EL (cell line): ENCODE data around the gene NYAP1.

Source experiments
- DNase-seq: peaks from one replicate; pipeline ENCODE4 v3.0.0-alpha.2; 2016

NYAP1 gene

GRCh38 chr7:100464210-100464660 lies 19.5 kb upstream of the NYAP1 start, which contains the start of gene SPACDR:
Gene SPACDR, minus strand, starts transcription at chr7:100464260. Its CDS starts 235 bp downstream, at chr7:100464025.
- DNase-seq, result peak; percentile 58

- no peak for DNase-seq
These were observed 18.9 kb upstream of the NYAP1 start for GRCh38 chr7:100464791-100465190.

DNA sequence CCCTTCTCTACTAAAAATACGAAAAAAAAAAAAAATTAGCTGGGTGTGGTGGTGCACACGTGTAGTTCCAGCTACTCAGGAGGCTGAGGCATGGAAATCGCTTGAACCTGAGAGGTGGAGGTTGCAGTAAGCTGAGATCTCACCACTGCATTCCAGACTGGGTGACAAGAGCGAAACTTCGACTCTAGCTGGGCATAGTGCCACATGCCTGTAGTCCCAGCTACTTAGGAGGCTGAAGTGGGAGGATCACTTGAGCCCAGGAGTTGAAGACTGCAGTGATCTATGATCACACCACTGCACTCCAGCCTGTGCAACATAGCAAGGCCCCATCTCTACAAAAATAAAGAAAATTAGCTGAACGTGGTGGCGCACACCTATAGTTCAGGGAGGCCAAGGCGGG lies 18.4 kb upstream of the NYAP1 start:
- DNase-seq, result peak; percentile 43

GRCh38 chr7:100465702-100466311 lies 17.9 kb upstream of the NYAP1 start:
- peak; percentile 81 for DNase-seq

- DNase-seq, result no peak
These were observed 16.8 kb upstream of the NYAP1 start for GRCh38 chr7:100466653-100467605.

- DNase-seq, result no peak
These were observed 15.9 kb upstream of the NYAP1 start for GRCh38 chr7:100467638-100468373.

DNA sequence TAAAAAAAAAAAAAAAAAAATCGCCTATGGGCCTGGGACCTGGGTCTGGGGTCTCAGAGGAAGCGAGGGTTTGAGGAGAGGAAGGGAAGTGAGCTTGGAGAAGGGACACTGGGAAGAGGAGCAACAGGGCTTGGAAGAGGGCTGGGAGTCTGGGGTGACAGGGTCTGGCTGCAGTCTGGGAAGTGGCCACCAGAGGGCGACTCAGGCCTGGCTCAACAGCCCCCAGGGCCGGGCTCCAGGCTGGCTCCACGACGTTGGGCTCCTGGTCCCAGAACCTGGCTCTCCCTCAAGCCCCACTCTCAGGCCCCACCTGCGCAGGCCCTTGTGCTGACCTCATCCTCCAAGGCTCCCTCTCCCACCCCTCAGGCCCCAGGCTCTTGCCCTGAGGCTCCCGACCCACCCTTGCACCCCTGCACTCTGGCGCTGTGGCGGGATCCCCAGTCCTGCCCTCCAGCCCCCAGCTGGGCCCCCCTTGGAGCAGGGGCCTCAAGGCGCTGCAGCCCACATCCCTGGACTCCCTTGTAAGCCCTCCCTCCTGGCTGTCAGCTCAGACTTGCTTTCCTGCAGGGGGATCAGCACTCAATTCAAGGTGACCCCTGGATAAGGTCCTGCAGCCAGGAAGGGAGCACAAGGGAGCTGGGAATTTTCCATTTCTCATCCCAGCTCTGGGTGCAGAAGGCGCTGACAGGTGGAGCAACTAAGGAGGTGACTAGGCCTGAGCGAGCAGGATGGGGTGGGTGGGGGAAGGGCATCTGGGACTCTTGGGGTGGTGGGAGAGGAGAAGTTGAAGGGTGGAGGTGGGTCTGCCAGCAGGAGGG lies 14.3 kb upstream of the NYAP1 start:
- DNase-seq, result peak; percentile 70

DNA sequence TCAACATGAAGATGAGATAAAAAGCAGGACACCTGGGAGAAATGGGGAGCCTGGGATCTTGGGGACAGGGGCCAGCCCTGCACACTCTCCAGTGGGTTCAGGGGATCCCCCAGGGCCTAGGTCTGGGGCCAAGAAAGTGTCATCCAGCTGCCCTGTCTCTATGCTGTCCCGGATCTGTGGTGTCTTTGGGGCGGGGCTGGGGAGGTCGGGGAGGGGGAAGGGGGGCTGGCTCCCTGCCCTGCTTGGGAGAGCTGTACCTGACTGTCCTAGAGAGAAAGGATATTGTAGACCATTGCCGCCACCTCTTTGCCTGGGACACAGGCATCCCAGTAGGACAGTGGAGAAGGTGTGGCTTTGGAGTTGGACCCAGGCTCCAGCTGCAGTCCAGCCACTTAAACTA lies 12.7 kb upstream of the NYAP1 start:
- DNase-seq, result no peak

GRCh38 chr7:100472121-100472851 lies 11.4 kb upstream of the NYAP1 start:
- no peak for DNase-seq

GRCh38 chr7:100472854-100473499 lies 10.8 kb upstream of the NYAP1 start:
- peak; percentile 66 for DNase-seq

GRCh38 chr7:100475549-100475948 lies 8.2 kb upstream of the NYAP1 start:
- no peak for DNase-seq

DNA sequence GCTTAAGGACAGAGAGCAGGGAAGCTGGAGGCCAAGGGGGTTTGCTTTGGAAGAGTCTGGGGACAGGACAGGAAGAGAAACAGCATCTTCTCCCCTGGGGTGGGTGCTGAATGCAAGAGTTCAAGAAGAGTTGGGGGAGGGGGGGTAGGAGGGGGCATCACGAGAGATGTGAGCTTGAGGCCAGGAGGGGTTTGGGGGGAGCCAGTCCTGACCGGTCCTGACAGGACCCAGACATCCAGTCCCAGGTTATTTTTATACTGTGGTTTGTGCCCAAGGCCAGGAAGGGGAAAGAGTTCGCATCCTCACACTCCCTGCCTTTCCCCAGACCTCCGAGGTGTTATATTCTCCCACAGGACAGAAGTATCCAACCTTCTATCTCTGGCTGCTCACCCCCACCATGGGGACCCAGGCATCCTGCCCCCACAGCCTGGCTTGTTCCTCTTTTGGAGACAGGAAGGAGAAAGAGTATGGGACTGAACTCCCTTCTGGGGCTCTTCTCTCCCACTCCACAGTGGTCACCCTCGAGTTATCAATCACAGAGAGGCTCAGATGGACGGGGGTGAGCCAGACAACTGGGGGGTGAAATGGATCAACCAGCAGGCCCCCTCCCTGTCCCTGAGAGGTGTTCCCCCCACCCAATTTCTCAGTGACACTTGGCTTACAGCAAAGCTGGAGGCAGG lies 7.5 kb upstream of the NYAP1 start:
- no peak for DNase-seq

GRCh38 chr7:100476903-100477870 lies 6.5 kb upstream of the NYAP1 start:
- DNase-seq, result peak; percentile 31

- no peak for DNase-seq
These were observed 5.9 kb upstream of the NYAP1 start for GRCh38 chr7:100477871-100478267.

DNA sequence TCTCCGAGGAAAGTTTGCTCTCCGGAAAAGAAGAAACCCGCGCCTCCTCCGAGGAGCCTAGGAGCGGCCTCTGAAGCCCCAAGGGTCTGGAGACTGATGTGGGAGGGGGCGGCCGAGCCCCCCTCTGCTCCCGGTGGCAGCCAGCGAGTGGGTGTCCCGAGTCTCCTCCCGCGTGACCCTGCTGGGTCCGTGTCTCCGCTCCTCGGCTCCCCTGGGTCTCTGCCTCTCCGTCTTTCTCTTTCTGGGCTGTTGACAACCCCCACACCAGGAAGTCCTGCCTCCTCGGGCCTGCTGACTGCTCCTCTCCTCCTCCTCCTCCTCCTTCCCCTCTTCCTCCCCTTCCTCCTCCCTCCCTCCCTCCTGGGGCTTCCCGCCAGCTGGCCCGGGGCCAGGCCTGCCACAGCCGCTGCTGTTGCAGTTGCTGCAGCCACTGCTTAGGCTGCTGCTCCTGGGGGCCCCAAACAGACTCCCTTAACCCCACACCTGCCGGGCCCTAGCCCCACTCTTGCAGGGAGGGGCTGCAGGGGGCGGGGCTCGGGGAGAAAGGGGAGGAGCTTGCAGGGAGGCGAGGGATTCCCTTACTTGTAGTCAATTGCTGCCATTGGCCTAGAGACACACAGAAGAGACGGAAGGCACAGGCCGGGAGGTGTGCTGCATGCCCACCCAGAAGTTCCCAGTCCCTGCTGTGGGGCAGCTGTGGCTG lies 4.6 kb upstream of the NYAP1 start, which contains the start of gene TSC22D4:
TSC22D4 (minus strand) TSS at position 257 of the 703 bp plus-strand sequence. CDS start 1,176 bp downstream, outside the sequence.
- DNase-seq, result peak; percentile 93

DNA sequence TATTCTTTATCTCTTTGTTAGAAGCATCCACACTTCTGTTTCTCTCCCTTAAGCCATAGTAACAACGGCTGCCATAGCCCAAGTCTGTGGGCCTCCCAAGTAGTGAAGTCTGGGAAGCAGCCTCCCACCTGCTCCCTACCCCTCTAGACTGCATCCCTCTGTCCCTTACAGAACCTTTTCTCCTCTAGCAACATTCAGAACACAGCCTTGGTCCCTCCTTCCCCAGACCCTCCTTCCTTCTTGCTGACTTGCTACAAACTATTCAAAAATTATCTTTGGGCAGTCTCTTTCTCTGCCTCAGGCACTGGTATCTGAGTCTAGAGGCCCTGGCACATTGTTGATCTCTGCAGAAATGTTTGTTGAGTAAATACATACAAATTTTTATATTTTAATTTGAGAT lies 2.3 kb upstream of the NYAP1 start:
- DNase-seq, result no peak

- no peak for DNase-seq
These were observed 1.0 kb upstream of the NYAP1 start for GRCh38 chr7:100482728-100483089.

DNA sequence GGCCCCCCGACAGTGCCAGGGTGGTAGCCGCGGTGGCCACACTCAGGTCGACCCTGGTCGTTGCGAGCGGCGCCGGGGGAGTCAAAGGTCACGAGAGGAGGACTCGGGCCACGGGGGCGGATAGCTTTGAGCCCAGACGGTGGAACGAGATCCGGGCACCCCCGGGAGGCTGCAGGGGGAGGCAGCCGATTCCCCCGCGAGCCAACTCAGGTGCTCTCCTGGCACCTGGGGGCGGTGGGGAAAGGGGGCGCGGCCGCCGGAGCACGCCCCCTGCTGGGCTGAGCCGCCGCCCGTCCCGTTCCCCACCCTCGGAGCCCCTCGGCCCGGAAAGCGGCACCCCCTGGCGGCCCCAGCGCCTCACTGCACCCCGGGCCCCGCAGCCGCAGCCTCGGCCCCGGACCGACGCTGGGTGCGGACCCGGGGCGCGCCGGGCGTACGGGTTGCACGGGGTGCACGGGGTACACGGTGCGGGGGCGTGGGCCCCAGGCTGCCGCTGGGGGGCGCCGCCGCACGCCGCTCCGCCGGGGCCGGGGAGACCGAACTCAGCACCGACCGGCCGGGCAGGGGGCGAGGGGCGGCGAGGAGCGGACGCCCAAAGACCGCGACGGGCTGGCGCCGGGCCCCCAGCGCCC lies 521 bp upstream of the NYAP1 start:
- peak; percentile 58 for DNase-seq
